GM21576 (cell line): ENCODE data around the gene PSMC1.

Source experiments
- ATAC-seq: cut with Tn5 transposase; IDR thresholded peaks from one replicate; pipeline ENCODE4 v1.9.1; 2021; ENCODE audit warnings: mild to moderate bottlenecking, moderate library complexity; ENCODE audit not compliant: unreplicated experiment

PSMC1 gene

GRCh38 chr14:90275820-90276219 is 19.5 kb downstream of the PSMC1 start:
- ATAC-seq = no peak

GRCh38 chr14:90276646-90277367 is 20.5 kb downstream of the PSMC1 start:
- no peak for ATAC-seq

GRCh38 chr14:90277581-90278198 is 21.3 kb downstream of the PSMC1 start:
- ATAC-seq = no peak

GRCh38 chr14:90278199-90279175 is 22.1 kb downstream of the PSMC1 start:
- ATAC-seq = no peak

- no peak for ATAC-seq
Observed at GRCh38 chr14:90280096-90280495, 23.7 kb downstream of the PSMC1 start.

GRCh38 chr14:90281261-90281660 is 24.9 kb downstream of the PSMC1 start:
- ATAC-seq = no peak

- no peak for ATAC-seq
Observed at GRCh38 chr14:90281756-90282155, 25.4 kb downstream of the PSMC1 start.

GRCh38 chr14:90287791-90288190 is 31.4 kb downstream of the PSMC1 start:
- no peak for ATAC-seq

GRCh38 chr14:90288651-90289355 is 32.5 kb downstream of the PSMC1 start:
- peak; percentile 86 for ATAC-seq

GRCh38 chr14:90290337-90291011 is 34.1 kb downstream of the PSMC1 start:
- ATAC-seq = no peak

GRCh38 chr14:90291699-90292098 is 35.3 kb downstream of the PSMC1 start:
- no peak for ATAC-seq

GRCh38 chr14:90293766-90294730 is 37.7 kb downstream of the PSMC1 start:
- no peak for ATAC-seq

- no peak for ATAC-seq
Observed at GRCh38 chr14:90294872-90295271, 38.5 kb downstream of the PSMC1 start.

- ATAC-seq = no peak
Observed at GRCh38 chr14:90295870-90296516, 39.6 kb downstream of the PSMC1 start.

- no peak for ATAC-seq
Observed at GRCh38 chr14:90296641-90297040, 40.3 kb downstream of the PSMC1 start.

- ATAC-seq = no peak
Observed at GRCh38 chr14:90297876-90298629, 41.7 kb downstream of the PSMC1 start.

- no peak for ATAC-seq
Observed at GRCh38 chr14:90299408-90299807, 43.1 kb downstream of the PSMC1 start.

- no peak for ATAC-seq
Observed at GRCh38 chr14:90300611-90301047, 44.3 kb downstream of the PSMC1 start.
